Astrocyte (in vitro differentiated cells and primary cell): Measurements from ENCODE around the gene C1orf116. TPM values are rescaled to one million over a fixed set of nuclear protein-coding genes. Genes with fewer than 3 reads are reported as not detected.
A peak's percentile ranks its signal among the peaks of the same experiment; 100 is the strongest.

Experiments
- DNase-seq: peaks from one replicate; pipeline ENCODE4 v3.0.0-alpha.2; 2010; ENCODE audit warnings: low read depth
- FAIRE-seq: peaks from 2 replicates; lab custom pipeline; 2011; peaks lifted over from hg19 to GRCh38; lab: Jason Lieb, UNC
- H2AFZ ChIP-seq: 2 replicates; pipeline ENCODE4 v1.6.0; 2012; ENCODE audit warnings: low read depth, low read length, inconsistent platforms
- H3K27ac ChIP-seq: 2 replicates; pipeline ENCODE4 v1.5.1; 2011; ENCODE audit warnings: low read depth, low read length, inconsistent platforms
- H3K27me3 ChIP-seq: 2 replicates; pipeline ENCODE4 v1.6.0; 2011; ENCODE audit warnings: low read length, inconsistent platforms; ENCODE audit not compliant: insufficient read depth
- H3K36me3 ChIP-seq: 2 replicates; pipeline ENCODE4 v1.5.1; 2011; ENCODE audit warnings: low read length, inconsistent platforms; ENCODE audit not compliant: insufficient read depth
- H3K4me1 ChIP-seq: 2 replicates; pipeline ENCODE4 v1.5.1; 2011; ENCODE audit warnings: low read length, inconsistent platforms; ENCODE audit not compliant: insufficient read depth
- H3K4me2 ChIP-seq: 2 replicates; pipeline ENCODE4 v1.6.0; 2012; ENCODE audit warnings: low read length, inconsistent platforms
- H3K4me3 ChIP-seq: 2 replicates; pipeline ENCODE4 v1.5.1; 2011; ENCODE audit warnings: low read depth, mild to moderate bottlenecking, low read length, inconsistent platforms; ENCODE audit not compliant: insufficient read depth
- H3K79me2 ChIP-seq: 2 replicates; pipeline ENCODE4 v1.6.0; 2012; ENCODE audit warnings: mild to moderate bottlenecking, low read length, inconsistent platforms; ENCODE audit not compliant: insufficient read depth
- H3K9ac ChIP-seq: 2 replicates; pipeline ENCODE4 v1.6.0; 2012; ENCODE audit warnings: mild to moderate bottlenecking, low read length, inconsistent platforms
- H3K9me3 ChIP-seq: 2 replicates; pipeline ENCODE4 v1.5.1; 2012; ENCODE audit warnings: low read depth, mild to moderate bottlenecking, low read length, inconsistent platforms; ENCODE audit not compliant: insufficient read depth
- H4K20me1 ChIP-seq: 2 replicates; pipeline ENCODE4 v1.6.0; 2012; ENCODE audit warnings: low read length, inconsistent platforms; ENCODE audit not compliant: insufficient read depth
- H3K27ac Mint-ChIP-seq: one replicate; pipeline ENCODE4 v1.8.0; 2021; ENCODE audit warnings: mild to moderate bottlenecking, mixed read lengths; ENCODE audit not compliant: unreplicated experiment
- H3K27me3 Mint-ChIP-seq: one replicate; pipeline ENCODE4 v1.8.0; 2021; ENCODE audit warnings: low read depth, mixed read lengths; ENCODE audit not compliant: unreplicated experiment
- H3K36me3 Mint-ChIP-seq: one replicate; pipeline ENCODE4 v1.8.0; 2021; ENCODE audit warnings: low read depth, mixed read lengths; ENCODE audit not compliant: unreplicated experiment
- H3K4me1 Mint-ChIP-seq: one replicate; pipeline ENCODE4 v1.8.0; 2021; ENCODE audit warnings: low read depth, mixed read lengths; ENCODE audit not compliant: unreplicated experiment
- H3K4me3 Mint-ChIP-seq: one replicate; pipeline ENCODE4 v1.8.0; 2021; ENCODE audit warnings: mild to moderate bottlenecking, moderate library complexity, mixed read lengths; ENCODE audit not compliant: unreplicated experiment
- H3K9me3 Mint-ChIP-seq: one replicate; pipeline ENCODE4 v1.8.0; 2021; ENCODE audit warnings: mild to moderate bottlenecking, mixed read lengths; ENCODE audit not compliant: unreplicated experiment
- EZH2 ChIP-seq: IDR thresholded peaks from 2 replicates; pipeline ENCODE4 v1.6.1; 2012; ENCODE audit warnings: mild to moderate bottlenecking, low read length, inconsistent platforms; ENCODE audit not compliant: insufficient read depth
- total RNA-seq: library from RNA; stranded (reverse); gene quantifications from 2 replicates; pipeline ENCODE4 v1.2.1, GENCODE V29; 2021
- TF ChIP-seq, protein P1 (sequence below): IDR thresholded peaks from 2 replicates; pipeline ENCODE4 v1.5.1; 2011; ENCODE audit warnings: low read depth, mild to moderate bottlenecking, inconsistent platforms, low read length, moderate library complexity; ENCODE audit not compliant: insufficient read depth

Gene C1orf116
- total RNA-seq, 1 donor from 2014 or later: 0.86 TPM

DNA sequence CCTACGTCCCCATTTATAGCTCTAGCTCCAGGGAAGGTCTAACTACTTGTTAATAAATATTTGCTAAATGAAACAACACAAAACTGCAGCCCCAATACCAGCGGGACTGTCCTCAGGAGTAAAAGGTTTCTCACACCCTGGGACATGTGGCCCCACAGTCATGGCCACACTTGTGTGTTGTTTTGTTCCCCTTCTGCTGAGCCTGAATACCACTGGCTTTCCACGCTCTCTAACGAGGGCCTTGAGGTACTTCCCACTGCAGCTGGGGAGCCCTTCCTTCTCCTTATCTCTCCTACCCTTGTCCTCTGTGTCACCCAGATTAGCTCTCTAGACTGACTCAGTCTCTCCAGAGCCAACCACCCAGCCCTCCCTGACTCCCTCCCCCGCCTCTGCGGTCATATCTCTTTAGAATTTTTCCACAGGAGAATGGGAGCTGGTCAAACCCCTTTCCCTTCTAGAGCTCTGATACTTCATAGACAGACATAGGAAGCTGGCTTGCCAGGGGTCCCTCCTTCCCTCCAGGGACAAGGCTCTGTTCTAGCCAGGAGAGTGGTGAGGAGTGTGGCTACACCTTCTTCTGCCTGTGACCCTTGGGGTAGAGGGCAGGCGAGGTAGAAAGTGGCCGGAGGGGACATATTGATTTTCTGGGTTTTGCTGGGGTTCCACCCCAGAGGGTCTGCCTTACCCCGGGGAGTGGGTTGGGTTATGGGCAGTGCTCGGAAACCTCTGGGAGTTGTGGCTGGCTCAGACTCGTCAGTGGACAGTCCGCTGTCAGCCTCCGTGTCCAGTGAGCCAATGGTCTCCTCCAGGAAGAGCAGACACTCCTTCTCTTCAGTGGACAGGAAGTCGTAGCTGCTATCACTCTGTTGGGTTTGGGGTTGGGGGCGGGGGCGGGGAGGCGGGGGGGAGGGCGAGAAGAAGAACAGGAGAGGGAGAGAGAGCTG, 8.1 kb downstream of the C1orf116 start:
- H3K4me1 Mint-ChIP-seq: peaks cover 44% of the 10 kb centered on the region
- peak overlapping the region; percentile 23 for H3K4me2 ChIP-seq
- no peaks in the 10 kb centered on the region for H4K20me1 ChIP-seq
- FAIRE-seq (no peak), DNase-seq (peak; percentile 61)
- no peak overlapping the region for H3K9ac ChIP-seq
- H3K4me1 ChIP-seq: peaks cover 54% of the 10 kb centered on the region
- no peaks in the 10 kb centered on the region for H3K36me3 ChIP-seq
- no peak overlapping the region for H2AFZ ChIP-seq
- H3K4me3 Mint-ChIP-seq: peak overlapping the region; percentile 40
- peak overlapping the region; percentile 14 for H3K27ac ChIP-seq
- TF ChIP-seq EZH2: no peak
- TF ChIP-seq, protein P1, sequence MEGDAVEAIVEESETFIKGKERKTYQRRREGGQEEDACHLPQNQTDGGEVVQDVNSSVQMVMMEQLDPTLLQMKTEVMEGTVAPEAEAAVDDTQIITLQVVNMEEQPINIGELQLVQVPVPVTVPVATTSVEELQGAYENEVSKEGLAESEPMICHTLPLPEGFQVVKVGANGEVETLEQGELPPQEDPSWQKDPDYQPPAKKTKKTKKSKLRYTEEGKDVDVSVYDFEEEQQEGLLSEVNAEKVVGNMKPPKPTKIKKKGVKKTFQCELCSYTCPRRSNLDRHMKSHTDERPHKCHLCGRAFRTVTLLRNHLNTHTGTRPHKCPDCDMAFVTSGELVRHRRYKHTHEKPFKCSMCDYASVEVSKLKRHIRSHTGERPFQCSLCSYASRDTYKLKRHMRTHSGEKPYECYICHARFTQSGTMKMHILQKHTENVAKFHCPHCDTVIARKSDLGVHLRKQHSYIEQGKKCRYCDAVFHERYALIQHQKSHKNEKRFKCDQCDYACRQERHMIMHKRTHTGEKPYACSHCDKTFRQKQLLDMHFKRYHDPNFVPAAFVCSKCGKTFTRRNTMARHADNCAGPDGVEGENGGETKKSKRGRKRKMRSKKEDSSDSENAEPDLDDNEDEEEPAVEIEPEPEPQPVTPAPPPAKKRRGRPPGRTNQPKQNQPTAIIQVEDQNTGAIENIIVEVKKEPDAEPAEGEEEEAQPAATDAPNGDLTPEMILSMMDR: no peak
- no peaks in the 10 kb centered on the region for H3K9me3 ChIP-seq
- peak overlapping the region; percentile 81 for H3K27ac Mint-ChIP-seq
- H3K27me3 Mint-ChIP-seq: no peaks in the 10 kb centered on the region
- H3K79me2 ChIP-seq: no peaks in the 10 kb centered on the region
- no peaks in the 10 kb centered on the region for H3K27me3 ChIP-seq
- H3K4me3 ChIP-seq: no peak overlapping the region
- no peaks in the 10 kb centered on the region for H3K36me3 Mint-ChIP-seq
- H3K9me3 Mint-ChIP-seq: no peaks in the 10 kb centered on the region

- no peak overlapping the region for H3K27ac Mint-ChIP-seq
- H3K79me2 ChIP-seq: no peaks in the 10 kb centered on the region
- H2AFZ ChIP-seq: no peak overlapping the region
- H3K9ac ChIP-seq: no peak overlapping the region
- H3K9me3 ChIP-seq: no peaks in the 10 kb centered on the region
- H3K4me1 ChIP-seq: peaks cover 54% of the 10 kb centered on the region
- H3K27ac ChIP-seq: no peak overlapping the region
- H3K4me1 Mint-ChIP-seq: peaks cover 44% of the 10 kb centered on the region
- no peak overlapping the region for H3K4me2 ChIP-seq
- DNase-seq (no peak), FAIRE-seq (no peak)
- H3K4me3 ChIP-seq: no peak overlapping the region
- no peaks in the 10 kb centered on the region for H3K36me3 ChIP-seq
- H3K9me3 Mint-ChIP-seq: no peaks in the 10 kb centered on the region
- no peaks in the 10 kb centered on the region for H3K27me3 Mint-ChIP-seq
- H3K27me3 ChIP-seq: no peaks in the 10 kb centered on the region
- no peaks in the 10 kb centered on the region for H3K36me3 Mint-ChIP-seq
- no peaks in the 10 kb centered on the region for H4K20me1 ChIP-seq
- TF ChIP-seq, protein P1: no peak
- no peak for TF ChIP-seq EZH2
- H3K4me3 Mint-ChIP-seq: no peak overlapping the region
Observed at GRCh38 chr1:207022996-207023679, 9.4 kb downstream of the C1orf116 start.
